SK-N-SH (cell line): Measurements from ENCODE around the gene TNFRSF18. TPM values are rescaled to one million over a fixed set of nuclear protein-coding genes. Genes with fewer than 3 reads are reported as not detected.
A peak's percentile ranks its signal among the peaks of the same experiment; 100 is the strongest.

Source experiments
- CTCF ChIA-PET: fragments of 300-600, 350-600 bp; formaldehyde crosslinking; extraction: SDS; loops from one replicate; lab custom pipeline; 2021; lab: Yijun Ruan, JAX
- POLR2A ChIA-PET: fragments of 350-600 bp; sonication (Branson Sonifier 250); formaldehyde crosslinking; extraction: SDS; loops from one replicate; lab custom pipeline; 2020; ENCODE audit warnings: antibody characterized with exemption, inconsistent platforms; lab: Yijun Ruan, JAX
- DNase-seq: peaks from one replicate; pipeline ENCODE4 v3.0.0; 2012
- H2AFZ ChIP-seq: fragments of 200-600 bp; sonication (generic); 2 replicates; pipeline ENCODE4 v1.8.1; 2016; ENCODE audit warnings: antibody characterized with exemption, mild to moderate bottlenecking, low read depth
- H3F3A ChIP-seq: fragments of 200-600 bp; sonication (generic); replicated peaks from 2 replicates; pipeline ENCODE3; 2016; ENCODE audit warnings: antibody characterized with exemption, mild to moderate bottlenecking; ENCODE audit not compliant: insufficient read depth
- H3K27ac ChIP-seq, 2 experiments: fragments of 200-500 bp in 1 of 2; fragments of 200-600 bp in 1 of 2; sonication (Bioruptor generic) in 1 of 2; sonication (generic), shearing (Covaris generic) in 1 of 2; 2 replicates each; pipeline versions ENCODE4 v1.5.1 to v1.6.1; 2014 to 2016; ENCODE audit warnings: low read depth in 2 of 2, inconsistent platforms in 1 of 2, low read length in 1 of 2, mild to moderate bottlenecking in 1 of 2, mixed read lengths in 1 of 2
- H3K27me3 ChIP-seq: fragments of 200-600 bp; sonication (generic), shearing (Covaris generic); 2 replicates; pipeline ENCODE4 v1.6.1; 2016; ENCODE audit warnings: mixed run types; ENCODE audit not compliant: insufficient read depth
- H3K36me3 ChIP-seq, 2 experiments: fragments of 200-500 bp in 1 of 2; fragments of 200-600 bp in 1 of 2; sonication (Bioruptor generic) in 1 of 2; sonication (generic) in 1 of 2; replicated peaks in 1 of 2; 2 replicates each; pipeline versions ENCODE3 to v1.5.1; 2014 to 2016; ENCODE audit warnings: low read length in 1 of 2, mild to moderate bottlenecking in 1 of 2; ENCODE audit not compliant: insufficient read depth in 2 of 2, control insufficient read depth in 1 of 2
- H3K4me1 ChIP-seq, 2 experiments: fragments of 200-500 bp in 1 of 2; fragments of 200-600 bp in 1 of 2; sonication (Bioruptor generic) in 1 of 2; sonication (generic), shearing (Covaris generic) in 1 of 2; 2 replicates each; pipeline versions ENCODE4 v1.5.1 to v1.6.1; 2014 to 2016; ENCODE audit warnings: low read depth in 1 of 2, low read length in 1 of 2, mixed run types in 1 of 2; ENCODE audit not compliant: insufficient read depth in 2 of 2, control insufficient read depth in 1 of 2
- H3K4me2 ChIP-seq: fragments of 200-600 bp; sonication (generic), shearing (Covaris generic); 2 replicates; pipeline ENCODE4 v1.6.1; 2017; ENCODE audit warnings: mixed run types
- H3K4me3 ChIP-seq, 2 experiments: fragments of 200-500 bp in 1 of 2; fragments of 200-600 bp in 1 of 2; sonication (Bioruptor generic) in 1 of 2; sonication (generic), shearing (Covaris generic) in 1 of 2; 2 replicates each; pipeline versions ENCODE4 v1.5.1 to v1.8.1; 2014 to 2016; ENCODE audit warnings: low read depth in 2 of 2, inconsistent platforms in 1 of 2, low read length in 1 of 2, mild to moderate bottlenecking in 1 of 2, mixed read lengths in 1 of 2, moderate library complexity in 1 of 2
- H3K79me2 ChIP-seq: fragments of 200-600 bp; sonication (generic); 2 replicates; pipeline ENCODE4 v1.8.1; 2017; ENCODE audit warnings: mild to moderate bottlenecking; ENCODE audit not compliant: insufficient read depth
- H3K9ac ChIP-seq: fragments of 200-600 bp; sonication (generic); 2 replicates; pipeline ENCODE4 v1.6.1; 2017; ENCODE audit warnings: mixed run types
- H3K9me2 ChIP-seq: fragments of 200-600 bp; sonication (generic); 2 replicates; pipeline ENCODE4 v1.6.1; 2017; ENCODE audit warnings: mixed run types
- H3K9me3 ChIP-seq: fragments of 200-600 bp; sonication (generic); 2 replicates; pipeline ENCODE4 v1.6.1; 2017; ENCODE audit warnings: mixed run types, mild to moderate bottlenecking, moderate library complexity
- H4K20me1 ChIP-seq: fragments of 200-600 bp; sonication (generic); 2 replicates; pipeline ENCODE4 v1.6.1; 2017; ENCODE audit warnings: mild to moderate bottlenecking, mixed run types; ENCODE audit not compliant: insufficient read depth
- CHD2 ChIP-seq: fragments of 150-350 bp; IDR thresholded peaks from 2 replicates; pipeline ENCODE4 v1.6.1; 2018; ENCODE audit warnings: low read length; ENCODE audit not compliant: partially characterized antibody
- CTCF ChIP-seq: fragments of 200-600 bp; sonication (generic); IDR thresholded peaks from 2 replicates; pipeline ENCODE4 v1.6.1; 2017; ENCODE audit warnings: antibody characterized with exemption, mild to moderate bottlenecking, moderate library complexity
- ELF1 ChIP-seq: IDR thresholded peaks from 2 replicates; pipeline ENCODE4 v1.4.0; 2012
- EP300 ChIP-seq, 2 experiments: IDR thresholded peaks; 2 replicates each; pipeline versions ENCODE4 v1.4.0 to v1.6.1; 2012; ENCODE audit warnings: borderline replicate concordance in 1 of 2, low read depth in 1 of 2, low read length in 1 of 2
- EZH2phosphoT487 ChIP-seq: fragments of 200-600 bp; sonication (generic); IDR thresholded peaks from 2 replicates; pipeline ENCODE4 v1.6.1; 2017; ENCODE audit warnings: low read depth, mixed run types, mild to moderate bottlenecking, antibody characterized with exemption, moderate library complexity, borderline replicate concordance
- FOSL2 ChIP-seq: IDR thresholded peaks from 2 replicates; pipeline ENCODE4 v1.4.0; 2012; ENCODE audit warnings: low read depth, mild to moderate bottlenecking, moderate library complexity, borderline replicate concordance
- IRF3 ChIP-seq: fragments of 150-350 bp; IDR thresholded peaks from 2 replicates; pipeline ENCODE4 v1.6.1; 2016; ENCODE audit warnings: mild to moderate bottlenecking, low read depth, low read length
- MAX ChIP-seq: IDR thresholded peaks from 2 replicates; pipeline ENCODE4 v1.4.0; 2012; ENCODE audit warnings: low read depth
- MEF2A ChIP-seq: IDR thresholded peaks from 2 replicates; pipeline ENCODE4 v1.4.0; 2012; ENCODE audit warnings: low read depth, borderline replicate concordance
- MXI1 ChIP-seq: IDR thresholded peaks from 2 replicates; pipeline ENCODE4 v1.6.1; 2012; ENCODE audit warnings: mild to moderate bottlenecking, low read depth, low read length, improper control_type of control experiment
- NRF1 ChIP-seq: IDR thresholded peaks from 2 replicates; pipeline ENCODE4 v1.6.1; 2012; ENCODE audit warnings: low read depth, mild to moderate bottlenecking, low read length
- PBX3 ChIP-seq: IDR thresholded peaks from 2 replicates; pipeline ENCODE4; 2012
- RAD21 ChIP-seq: IDR thresholded peaks from 2 replicates; pipeline ENCODE4 v1.6.1; 2012; ENCODE audit warnings: mild to moderate bottlenecking, low read length
- RCOR1 ChIP-seq: fragments of 150-350 bp; IDR thresholded peaks from 2 replicates; pipeline ENCODE4 v1.6.1; 2017; ENCODE audit warnings: antibody characterized with exemption, low read length
- RXRA ChIP-seq: IDR thresholded peaks from 2 replicates; pipeline ENCODE4 v1.4.0; 2012; ENCODE audit warnings: low read depth, mild to moderate bottlenecking, borderline replicate concordance
- SIN3A ChIP-seq: IDR thresholded peaks from 2 replicates; pipeline ENCODE4 v1.6.1; 2012; ENCODE audit warnings: low read depth, mild to moderate bottlenecking, low read length, moderate library complexity, borderline replicate concordance
- TCF12 ChIP-seq: IDR thresholded peaks from 2 replicates; pipeline ENCODE4 v1.4.0; 2012
- TEAD4 ChIP-seq: IDR thresholded peaks from 2 replicates; pipeline ENCODE4 v1.4.0; 2012; ENCODE audit warnings: mild to moderate bottlenecking, borderline replicate concordance; ENCODE audit not compliant: insufficient read depth
- ZBTB33 ChIP-seq: IDR thresholded peaks from 2 replicates; pipeline ENCODE4 v1.4.0; 2012; ENCODE audit warnings: low read depth, borderline replicate concordance
- WGBS: methylation state at CpG from one replicate; pipeline ENCODE4 v1.1.6; 2017; ENCODE audit warnings: low lambda C conversion rate; 5-methylcytosine and 5-hydroxymethylcytosine counted together
- polyA plus RNA-seq, 3 experiments: library from polyadenylated mRNA; depleted of rRNA; stranded (reverse); fragments of >200 nt; gene quantifications; 2 replicates each; pipeline ENCODE4 v1.2.3, GENCODE V29; 2012

TNFRSF18 gene
- polyA plus RNA-seq, 1 of the 3 experiments (the other 2 are of a cell fraction), result 0.05 TPM

- H4K20me1 ChIP-seq, result peaks cover 13% of the 10 kb centered on the region; the same call in 1 of the 2 replicates
- H3K36me3 ChIP-seq, result peaks cover 0 to 33% of the 10 kb centered on the region in 2 experiments
- H3K9me2 ChIP-seq, result no peaks in the 10 kb centered on the region
- H3K4me2 ChIP-seq, result 0 out of 2 replicates have a peak overlapping the region, but pooled peaks have one; percentile 95
- H3K27ac ChIP-seq, result no peak overlapping the region
- H3K9ac ChIP-seq, result no peak overlapping the region
- H3K27me3 ChIP-seq, result no peaks in the 10 kb centered on the region
- CTCF ChIA-PET, result interaction anchor here (7.4 kb wide), 1 partner anchor 107 kb away, joined by 37 read pairs; no protein-coding TSS in a partner anchor
- POLR2A ChIA-PET, result no interaction called here
- H3K4me3 ChIP-seq, result no peak overlapping the region
- DNase-seq, result no peak
- H3F3A ChIP-seq, result peaks cover 7% of the 10 kb centered on the region
- peaks cover 0 to 16% of the 10 kb centered on the region in 2 experiments; a peak in 1 of 4 replicates for H3K4me1 ChIP-seq
- H3K9me3 ChIP-seq, result no peaks in the 10 kb centered on the region
- 94% methylated on average over 10 of the region's 19 CpGs for WGBS
- H2AFZ ChIP-seq, result no peak overlapping the region
- no peak for TF ChIP-seq RAD21
- TF ChIP-seq IRF3, result no peak
- no peak for TF ChIP-seq SIN3A
- TF ChIP-seq EZH2phosphoT487, result no peak
- no peak for TF ChIP-seq FOSL2
- no peak for TF ChIP-seq RXRA
- TF ChIP-seq TEAD4, result no peak
- H3K79me2 ChIP-seq, result peaks cover 68% of the 10 kb centered on the region
Measured at GRCh38 chr1:1229770-1230169, 23.4 kb upstream of the TNFRSF18 start.

GRCh38 chr1:1228596-1229321 is 22.4 kb upstream of the TNFRSF18 start:
- CTCF ChIA-PET, result interaction anchor here (7.4 kb wide), 1 partner anchor 106 kb away, joined by 37 read pairs; no protein-coding TSS in a partner anchor
- H3K4me3 ChIP-seq, result no peak overlapping the region
- 94% methylated on average over 19 of the region's 28 CpGs for WGBS
- TF ChIP-seq CTCF (no peak), MAX (no peak), TCF12 (no peak), IRF3 (no peak), NRF1 (no peak), RCOR1 (no peak), ELF1 (no peak), MXI1 (no peak), MEF2A (no peak), ZBTB33 (no peak), EP300 (IDR thresholded peaks at IDR 0.05; ENCODE audit: borderline replicate concordance in 1 of 2, low read depth in 1 of 2, low read length in 1 of 2) (no peak), PBX3 (no peak), EZH2phosphoT487 (no peak), CHD2 (no peak)

More at GRCh38 chr1:1228596-1229321, 22.4 kb upstream of the TNFRSF18 start:
- H3K79me2 ChIP-seq, result peaks cover 62% of the 10 kb centered on the region
- H3K4me2 ChIP-seq, result no peak overlapping the region
- H3K27ac ChIP-seq, result no peak overlapping the region
- H3K36me3 ChIP-seq, result peaks cover 0 to 23% of the 10 kb centered on the region in 2 experiments
- peaks cover 7% of the 10 kb centered on the region for H3F3A ChIP-seq
- H3K9me3 ChIP-seq, result no peaks in the 10 kb centered on the region
- H4K20me1 ChIP-seq, result peaks cover 13% of the 10 kb centered on the region; the same call in 1 of the 2 replicates
- no peak overlapping the region for H2AFZ ChIP-seq
- peaks cover 0 to 16% of the 10 kb centered on the region in 2 experiments; a peak in 1 of 4 replicates for H3K4me1 ChIP-seq
- POLR2A ChIA-PET, result no interaction called here
- no peak for DNase-seq
- no peak overlapping the region for H3K9ac ChIP-seq
- H3K9me2 ChIP-seq, result no peaks in the 10 kb centered on the region
- no peaks in the 10 kb centered on the region for H3K27me3 ChIP-seq
